Measurements from ENCODE around the gene IL6ST.

DNA sequence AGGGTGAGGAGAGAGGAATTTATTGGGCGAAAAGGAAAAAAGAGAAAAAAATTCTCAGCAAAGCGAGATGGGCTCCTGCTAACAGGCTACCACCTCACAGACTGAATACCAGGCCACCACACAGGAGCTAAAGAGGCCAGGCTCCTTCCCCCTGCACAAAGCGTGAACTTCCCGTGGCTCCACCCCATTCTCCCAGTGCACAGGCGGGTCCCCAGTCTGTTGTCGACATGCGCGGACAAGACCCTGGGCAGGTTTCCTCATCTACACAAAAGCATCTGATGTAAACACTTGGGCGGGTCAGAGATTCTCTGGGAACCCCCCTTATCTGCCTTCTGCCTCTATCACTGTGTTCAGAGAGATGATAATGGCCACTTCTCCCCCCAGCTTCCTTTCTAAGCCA is 109.4 kb downstream of the IL6ST start:
- TF ChIP-seq POLR2A (IDR thresholded peaks at IDR 0.05): no peak
- TF ChIP-seq, protein P1, sequence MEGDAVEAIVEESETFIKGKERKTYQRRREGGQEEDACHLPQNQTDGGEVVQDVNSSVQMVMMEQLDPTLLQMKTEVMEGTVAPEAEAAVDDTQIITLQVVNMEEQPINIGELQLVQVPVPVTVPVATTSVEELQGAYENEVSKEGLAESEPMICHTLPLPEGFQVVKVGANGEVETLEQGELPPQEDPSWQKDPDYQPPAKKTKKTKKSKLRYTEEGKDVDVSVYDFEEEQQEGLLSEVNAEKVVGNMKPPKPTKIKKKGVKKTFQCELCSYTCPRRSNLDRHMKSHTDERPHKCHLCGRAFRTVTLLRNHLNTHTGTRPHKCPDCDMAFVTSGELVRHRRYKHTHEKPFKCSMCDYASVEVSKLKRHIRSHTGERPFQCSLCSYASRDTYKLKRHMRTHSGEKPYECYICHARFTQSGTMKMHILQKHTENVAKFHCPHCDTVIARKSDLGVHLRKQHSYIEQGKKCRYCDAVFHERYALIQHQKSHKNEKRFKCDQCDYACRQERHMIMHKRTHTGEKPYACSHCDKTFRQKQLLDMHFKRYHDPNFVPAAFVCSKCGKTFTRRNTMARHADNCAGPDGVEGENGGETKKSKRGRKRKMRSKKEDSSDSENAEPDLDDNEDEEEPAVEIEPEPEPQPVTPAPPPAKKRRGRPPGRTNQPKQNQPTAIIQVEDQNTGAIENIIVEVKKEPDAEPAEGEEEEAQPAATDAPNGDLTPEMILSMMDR (IDR thresholded peaks at IDR 0.05): no peak

Data from adrenal gland (tissue), 5 donors.